Ascending aorta (tissue), 2 donors: ENCODE data around the gene NBAS. TPM values are rescaled to one million over a fixed set of nuclear protein-coding genes. Genes with fewer than 3 reads are reported as not detected.

Experiments
- DNase-seq, 2 donors: peaks; one replicate each; pipeline ENCODE4 v3.0.0-alpha.2; 2019; ENCODE audit warnings: low spot score in 2 of 2
- H3K27ac ChIP-seq, 2 donors: fragments of 200-600 bp; sonication (generic); one replicate each; pipeline ENCODE4 v1.5.1; 2016 to 2017; ENCODE audit warnings: mild to moderate bottlenecking in 1 of 2
- H3K27me3 ChIP-seq: fragments of 200-600 bp; sonication (generic); one replicate; pipeline ENCODE4 v1.5.1; 2017
- H3K36me3 ChIP-seq, 2 donors: fragments of 200-600 bp; sonication (generic); one replicate each; pipeline ENCODE4 v1.5.1; 2016
- H3K4me1 ChIP-seq, 2 donors: fragments of 200-600 bp; sonication (generic); one replicate each; pipeline ENCODE4 v1.5.1; 2016 to 2017; ENCODE audit warnings: mild to moderate bottlenecking in 1 of 2
- H3K4me3 ChIP-seq, 2 donors: fragments of 200-600 bp; sonication (generic); one replicate each; pipeline ENCODE4 v1.5.1; 2016 to 2017; ENCODE audit warnings: mild to moderate bottlenecking in 1 of 2
- H3K9me3 ChIP-seq, 2 donors: fragments of 200-600 bp; sonication (generic); one replicate each; pipeline ENCODE4 v1.5.1; 2016
- CTCF ChIP-seq, 3 experiments: fragments of 200-600 bp in 2 of 3; fragments of 450-650 bp in 1 of 3; sonication (generic) in 2 of 3; IDR thresholded peaks; one replicate each; pipeline ENCODE4 v1.5.1; 2016 to 2019; ENCODE audit warnings: antibody characterized with exemption in 3 of 3, mild to moderate bottlenecking in 1 of 3, moderate library complexity in 1 of 3
- intact Hi-C: fragments of 100-400 bp; cut with DNase I; formaldehyde crosslinking; loops from one replicate; pipeline ENCODE4 v1.15.1; 2023
- total RNA-seq: library from RNA; depleted of rRNA; stranded (reverse); fragments of >200 nt; gene quantifications from one replicate; pipeline ENCODE4 v1.1.0, GENCODE V29; 2016

Gene NBAS
- total RNA-seq, 1 donor from 2014 or later, result 37.1 TPM

- peaks cover 6 to 8% of the 10 kb centered on the region in 2 donors for H3K36me3 ChIP-seq
- no peaks in the 10 kb centered on the region for H3K9me3 ChIP-seq
- H3K27ac ChIP-seq, result peak overlapping the region in 1 of 2 donors; percentile 21
- no peaks in the 10 kb centered on the region for H3K27me3 ChIP-seq
- intact Hi-C loops, result no loop called here
- no peak overlapping the region for H3K4me3 ChIP-seq
- DNase-seq, result no peak
- no peak for TF ChIP-seq CTCF (IDR thresholded peaks at IDR 0.05)
- H3K4me1 ChIP-seq, result no peaks in the 10 kb centered on the region
Observed at GRCh38 chr2:15169326-15170069, 391.6 kb downstream of the NBAS start.

GRCh38 chr2:15168116-15168515, 393.0 kb downstream of the NBAS start:
- intact Hi-C loops, result no loop called here
- DNase-seq, result no peak
- Histone ChIP-seq H3K9me3 (no peaks in the 10 kb centered on the region), H3K27me3 (no peaks in the 10 kb centered on the region), H3K27ac (no peak overlapping the region), H3K4me3 (no peak overlapping the region), H3K36me3 (peaks cover 6 to 8% of the 10 kb centered on the region in 2 donors), H3K4me1 (no peaks in the 10 kb centered on the region)
- no peak for TF ChIP-seq CTCF (IDR thresholded peaks at IDR 0.05)

- DNase-seq, result no peak
- H3K27ac ChIP-seq, result no peak overlapping the region
- H3K36me3 ChIP-seq, result peaks cover 6 to 8% of the 10 kb centered on the region in 2 donors
- H3K9me3 ChIP-seq, result no peaks in the 10 kb centered on the region
- no peak overlapping the region for H3K4me3 ChIP-seq
- no peaks in the 10 kb centered on the region for H3K4me1 ChIP-seq
- intact Hi-C loops, result no loop called here
- H3K27me3 ChIP-seq, result no peaks in the 10 kb centered on the region
- no peak for TF ChIP-seq CTCF (IDR thresholded peaks at IDR 0.05)
Observed at GRCh38 chr2:15166878-15167277, 394.3 kb downstream of the NBAS start.

- no peaks in the 10 kb centered on the region for H3K27me3 ChIP-seq
- intact Hi-C loops, result no loop called here
- H3K36me3 ChIP-seq, result peaks cover 6 to 8% of the 10 kb centered on the region in 2 donors
- H3K27ac ChIP-seq, result no peak overlapping the region
- no peaks in the 10 kb centered on the region for H3K4me1 ChIP-seq
- H3K4me3 ChIP-seq, result no peak overlapping the region
- no peak for DNase-seq
- no peak for TF ChIP-seq CTCF (IDR thresholded peaks at IDR 0.05)
- H3K9me3 ChIP-seq, result no peaks in the 10 kb centered on the region
Observed at GRCh38 chr2:15163326-15163725, 397.8 kb downstream of the NBAS start.

- H3K27me3 ChIP-seq, result no peaks in the 10 kb centered on the region
- TF ChIP-seq CTCF (IDR thresholded peaks at IDR 0.05), result no peak
- H3K4me1 ChIP-seq, result no peaks in the 10 kb centered on the region
- no peak for DNase-seq
- intact Hi-C loops, result no loop called here
- no peaks in the 10 kb centered on the region for H3K9me3 ChIP-seq
- no peak overlapping the region for H3K4me3 ChIP-seq
- no peak overlapping the region for H3K27ac ChIP-seq
- H3K36me3 ChIP-seq, result peaks cover 6 to 8% of the 10 kb centered on the region in 2 donors
Observed at GRCh38 chr2:15162620-15163019, 398.5 kb downstream of the NBAS start.
